Small intestine (tissue), 7 donors: Measurements from ENCODE around the gene MOAP1. TPM values are rescaled to one million over a fixed set of nuclear protein-coding genes. Genes with fewer than 3 reads are reported as not detected.
A peak's percentile ranks its signal among the peaks of the same experiment; 100 is the strongest.
"Not testable (repeated sequence)": the region's sequence is repeated elsewhere in the genome, so short reads cannot be mapped to it uniquely, and the experiment has no call there.

Experiments
- DNase-seq, 2 donors: peaks; one replicate each; pipeline versions ENCODE4 v3.0.0 to v3.0.0-alpha.2; 2013
- FAIRE-seq: peaks from 2 replicates; lab custom pipeline; 2012; peaks lifted over from hg19 to GRCh38; lab: Jason Lieb, UNC
- H3K27ac ChIP-seq, 3 donors: one replicate each; pipeline ENCODE4 v1.5.1; 2013; ENCODE audit warnings: low read length in 2 of 3, mild to moderate bottlenecking in 2 of 3, control low read depth in 1 of 3, inconsistent platforms in 1 of 3, low read depth in 1 of 3, moderate library complexity in 1 of 3
- H3K27me3 ChIP-seq, 3 donors: one replicate each; pipeline ENCODE4 v1.6.1; 2013; ENCODE audit warnings: low read length in 3 of 3, inconsistent platforms in 1 of 3; ENCODE audit not compliant: control insufficient read depth in 3 of 3, insufficient read depth in 3 of 3
- H3K36me3 ChIP-seq, 3 donors: one replicate each; pipeline ENCODE4 v1.6.1; 2013; ENCODE audit warnings: low read length in 3 of 3, inconsistent platforms in 1 of 3, low read depth in 1 of 3, mild to moderate bottlenecking in 1 of 3, moderate library complexity in 1 of 3; ENCODE audit not compliant: control insufficient read depth in 3 of 3, insufficient read depth in 2 of 3
- H3K4me1 ChIP-seq, 3 donors: one replicate each; pipeline ENCODE4 v1.6.1; 2013; ENCODE audit warnings: low read length in 2 of 3, inconsistent platforms in 1 of 3, low read depth in 1 of 3, mild to moderate bottlenecking in 1 of 3, moderate library complexity in 1 of 3; ENCODE audit not compliant: control insufficient read depth in 3 of 3, insufficient read depth in 2 of 3
- H3K4me3 ChIP-seq, 3 donors: one replicate each; pipeline ENCODE4 v1.5.1; 2013; ENCODE audit warnings: low read length in 3 of 3, control low read depth in 1 of 3, inconsistent platforms in 1 of 3, low read depth in 1 of 3, mild to moderate bottlenecking in 1 of 3, moderate library complexity in 1 of 3
- H3K9me3 ChIP-seq, 2 donors: one replicate each; pipeline ENCODE4 v1.6.1; 2013; ENCODE audit warnings: low read depth in 1 of 2, low read length in 1 of 2; ENCODE audit not compliant: control insufficient read depth in 2 of 2, insufficient read depth in 1 of 2
- WGBS, 3 donors: extraction: QIAGEN DNeasy Blood & Tissue Kit; methylation state at CpG; one replicate each; pipeline ENCODE4 v1.1.7; 2013; 5-methylcytosine and 5-hydroxymethylcytosine counted together
- polyA plus RNA-seq, 4 donors: library from polyadenylated mRNA; stranded (reverse) in 3 of 4; unstranded in 1 of 4; fragments of 200-250 nt in 3 of 4; fragments of 120-200 nt in 1 of 4; gene quantifications; one replicate each; pipeline versions ENCODE4 v1.2.1 to v1.2.3, GENCODE V29; 2013
- donor health status: healthy with polysubstance abuse.
- donor health status: control.
- donor health status: control.
- donor health status: Bipolar disorder and iron deficiency.
- donor health status: healthy.

Gene MOAP1
- polyA plus RNA-seq, 4 donors, result 14.5 to 31.2 (median 23.7) TPM

- H3K9me3 ChIP-seq, result peaks cover 0 to 2% of the 10 kb centered on the region in 2 donors
- FAIRE-seq, result no peak
- H3K4me3 ChIP-seq, result no peak overlapping the region
- peak in 1 of 2 donors; percentile 38 for DNase-seq
- WGBS, 3 donors, result 50 to 56% (median 50%) methylated on average over 9 of the region's 9 CpGs
- H3K27me3 ChIP-seq, result no peaks in the 10 kb centered on the region
- H3K27ac ChIP-seq, result peak overlapping the region in 1 of 3 donors; percentile 29
- H3K4me1 ChIP-seq, result peaks cover 0 to 24% (median 0%) of the 10 kb centered on the region in 3 donors
- H3K36me3 ChIP-seq, result no peaks in the 10 kb centered on the region
Observed at GRCh38 chr14:93146119-93146518, 38.6 kb downstream of the MOAP1 start.

DNA sequence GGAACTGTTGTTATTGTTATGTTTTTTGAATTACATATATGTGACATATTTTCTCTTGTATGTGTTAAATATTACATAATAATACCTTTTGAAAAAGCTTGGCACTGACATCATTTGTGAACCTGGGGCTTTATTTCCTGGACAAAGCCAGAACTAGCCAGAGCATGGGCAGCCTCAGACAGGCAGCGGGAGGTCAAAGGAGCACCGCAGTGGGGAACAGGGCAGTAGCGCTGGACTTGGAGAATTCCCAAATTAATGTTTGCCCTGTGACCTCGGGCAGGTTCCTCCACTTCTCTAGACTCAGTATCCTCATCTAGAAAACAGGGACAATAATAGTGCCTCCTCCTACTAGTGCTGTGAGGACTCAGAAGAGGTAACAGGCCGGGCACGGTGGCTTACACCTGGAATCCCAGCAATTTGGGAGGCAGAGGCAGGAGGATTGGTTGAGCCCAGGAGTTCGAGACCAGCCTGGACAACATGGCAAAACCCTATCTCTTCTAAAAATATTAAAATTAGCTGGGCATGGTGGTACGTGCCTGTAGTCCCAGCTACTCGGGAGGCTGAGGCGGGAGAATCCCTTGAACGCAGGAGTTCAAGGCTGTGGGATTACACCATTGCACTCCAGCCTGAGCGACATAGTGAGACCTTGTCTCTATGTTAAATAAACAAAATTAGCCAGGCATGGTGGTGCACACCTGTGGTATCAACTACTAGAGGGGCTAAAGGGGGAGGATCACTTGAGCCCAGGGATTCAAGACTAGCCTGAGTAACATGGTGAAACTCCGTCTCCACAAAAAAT is 41.6 kb downstream of the MOAP1 start:
- no peaks in the 10 kb centered on the region for H3K36me3 ChIP-seq
- no peaks in the 10 kb centered on the region for H3K27me3 ChIP-seq
- WGBS, 3 donors, result 69 to 79% (median 71%) methylated on average over 13 of the region's 13 CpGs
- DNase-seq (no peak), FAIRE-seq (no peak)
- no peaks in the 10 kb centered on the region for H3K9me3 ChIP-seq
- no peak overlapping the region for H3K27ac ChIP-seq
- H3K4me3 ChIP-seq, result no peak overlapping the region
- peaks cover 0 to 20% (median 0%) of the 10 kb centered on the region in 3 donors for H3K4me1 ChIP-seq

- H3K4me3 ChIP-seq, result no peak overlapping the region
- H3K9me3 ChIP-seq, result no peaks in the 10 kb centered on the region
- no peak for FAIRE-seq
- peak overlapping the region in 1 of 3 donors; percentile 60 for H3K27ac ChIP-seq
- peak; percentile 86 to 88 for DNase-seq
- H3K36me3 ChIP-seq, result no peaks in the 10 kb centered on the region
- H3K27me3 ChIP-seq, result no peaks in the 10 kb centered on the region
- peaks cover 0 to 8% (median 0%) of the 10 kb centered on the region in 3 donors for H3K4me1 ChIP-seq
- WGBS, 3 donors, result 10 to 47% (median 35%) methylated on average over 17 of the region's 17 CpGs
Observed at GRCh38 chr14:93137864-93138263, 46.8 kb downstream of the MOAP1 start.

DNA sequence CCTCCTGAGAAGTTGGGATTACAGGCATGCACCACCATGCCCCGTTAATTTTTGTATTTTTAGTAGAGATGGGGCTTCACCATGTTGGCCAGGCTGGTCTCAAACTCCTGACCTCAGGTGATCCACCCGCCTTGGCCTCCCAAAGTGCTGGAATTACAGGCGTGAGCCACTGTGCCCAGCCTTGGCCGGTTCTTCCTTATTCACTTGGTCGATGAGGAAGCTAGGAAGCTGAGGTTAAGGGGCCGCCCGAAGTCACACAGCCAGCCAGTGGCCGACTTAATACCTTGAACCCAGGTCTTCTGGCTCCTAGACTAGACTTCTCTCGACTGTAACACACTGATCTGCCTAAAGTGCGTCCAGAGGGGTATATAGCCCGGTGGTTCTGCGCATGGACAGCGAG is 48.2 kb downstream of the MOAP1 start:
- H3K27ac ChIP-seq, FAIRE-seq, H3K4me3 ChIP-seq, H3K9me3 ChIP-seq, H3K36me3 ChIP-seq, H3K4me1 ChIP-seq, H3K27me3 ChIP-seq, DNase-seq: not testable (repeated sequence)
- 77 to 90% (median 79%) methylated on average over 13 of the region's 13 CpGs for WGBS, 3 donors

GRCh38 chr14:93136009-93136408 is 48.7 kb downstream of the MOAP1 start:
- Histone ChIP-seq H3K27ac (no peak overlapping the region), H3K4me1 (peaks cover 0 to 8% (median 0%) of the 10 kb centered on the region in 3 donors), H3K4me3 (no peak overlapping the region), H3K9me3 (no peaks in the 10 kb centered on the region), H3K27me3 (no peaks in the 10 kb centered on the region), H3K36me3 (no peaks in the 10 kb centered on the region)
- DNase-seq, result no peak
- no peak for FAIRE-seq
- WGBS, 3 donors, result 65 to 75% (median 69%) methylated on average over 8 of the region's 8 CpGs

DNA sequence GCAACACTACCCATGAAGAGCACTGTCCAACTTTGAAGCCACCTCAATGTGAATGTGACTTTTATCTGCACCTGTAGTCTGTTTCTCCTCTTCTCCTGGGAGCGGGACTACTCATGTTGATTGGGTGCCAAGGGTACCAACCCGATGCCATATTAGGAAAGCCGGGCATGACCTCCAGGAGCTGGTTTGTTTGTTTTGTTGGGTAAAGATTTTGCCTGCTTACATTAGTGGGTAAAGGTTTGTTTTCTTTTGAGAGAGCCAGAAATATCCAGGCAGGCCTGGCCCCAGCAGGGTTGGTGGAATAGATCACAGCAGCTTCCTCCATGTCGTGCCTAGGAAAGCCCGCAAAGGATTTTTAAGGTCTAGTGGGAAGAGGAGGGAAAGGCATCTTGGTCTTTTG is 49.3 kb downstream of the MOAP1 start:
- Histone ChIP-seq H3K27ac (no peak overlapping the region), H3K36me3 (no peaks in the 10 kb centered on the region), H3K4me3 (no peak overlapping the region), H3K27me3 (no peaks in the 10 kb centered on the region), H3K4me1 (peaks cover 0 to 8% (median 0%) of the 10 kb centered on the region in 3 donors), H3K9me3 (no peaks in the 10 kb centered on the region)
- FAIRE-seq, result no peak
- WGBS, 3 donors, result 47 to 76% (median 59%) methylated on average over 5 of the region's 5 CpGs
- no peak for DNase-seq

- H3K4me3 ChIP-seq, result no peak overlapping the region
- H3K4me1 ChIP-seq, result peaks cover 0 to 6% (median 0%) of the 10 kb centered on the region in 3 donors
- FAIRE-seq (no peak), DNase-seq (no peak)
- 62 to 86% (median 79%) methylated on average over 8 of the region's 8 CpGs for WGBS, 3 donors
- H3K27ac ChIP-seq, result peak overlapping the region in 1 of 3 donors; percentile 39
- no peaks in the 10 kb centered on the region for H3K27me3 ChIP-seq
- no peaks in the 10 kb centered on the region for H3K36me3 ChIP-seq
- no peaks in the 10 kb centered on the region for H3K9me3 ChIP-seq
Observed at GRCh38 chr14:93133464-93133863, 51.2 kb downstream of the MOAP1 start.

DNA sequence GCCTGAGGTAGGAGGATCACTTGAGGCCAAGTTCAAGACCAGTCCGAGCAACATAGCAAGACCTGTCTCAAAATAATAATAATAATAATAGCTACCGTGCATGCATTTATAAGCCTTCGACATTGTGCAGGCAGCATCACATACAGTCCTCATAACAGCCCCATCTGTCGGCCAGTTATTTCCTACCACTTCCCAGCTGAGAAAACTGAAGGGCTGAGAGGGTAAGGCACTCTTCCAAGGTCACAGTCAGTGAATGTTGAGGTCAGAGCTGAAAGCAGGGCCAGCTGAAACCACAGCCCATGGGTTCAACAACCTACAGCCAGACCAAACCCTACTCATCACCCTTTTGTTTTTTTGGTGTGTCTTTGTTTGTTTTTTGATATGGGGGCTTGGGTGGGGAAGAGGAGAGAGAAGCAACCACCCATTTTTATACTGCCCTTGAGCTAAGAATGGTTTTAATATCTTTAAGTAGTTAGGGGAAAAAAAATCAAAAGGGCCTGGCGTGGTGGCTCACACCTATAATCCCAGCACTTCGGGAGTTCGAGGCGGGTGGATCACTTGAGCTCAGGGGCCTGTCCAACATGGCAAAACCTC is 52.1 kb downstream of the MOAP1 start:
- Histone ChIP-seq H3K36me3 (no peaks in the 10 kb centered on the region), H3K4me1 (no peaks in the 10 kb centered on the region), H3K27me3 (no peaks in the 10 kb centered on the region), H3K27ac (no peak overlapping the region), H3K9me3 (no peaks in the 10 kb centered on the region), H3K4me3 (no peak overlapping the region)
- FAIRE-seq, result no peak
- peak; percentile 54 to 66 for DNase-seq
- 63 to 68% (median 65%) methylated on average over 8 of the region's 8 CpGs for WGBS, 3 donors
